Fibroblast of lung (primary cell): ENCODE measurements around the gene CCDC85A.

Experiments
- CTCF ChIP-seq, 2 donors: IDR thresholded peaks in 1 of 2; conservative IDR thresholded peaks in 1 of 2; 1 replicate in 1 of 2; 2 replicates in 1 of 2; pipeline ENCODE4 v1.5.1; 2011 to 2012; ENCODE audit warnings: low read length in 2 of 2, control low read depth in 1 of 2, inconsistent platforms in 1 of 2, low read depth in 1 of 2, mild to moderate bottlenecking in 1 of 2
- EZH2 ChIP-seq: IDR thresholded peaks from 2 replicates; pipeline ENCODE4 v1.5.1; 2012; ENCODE audit warnings: low read length, control low read depth, mild to moderate bottlenecking; ENCODE audit errors: missing control alignments

DNA sequence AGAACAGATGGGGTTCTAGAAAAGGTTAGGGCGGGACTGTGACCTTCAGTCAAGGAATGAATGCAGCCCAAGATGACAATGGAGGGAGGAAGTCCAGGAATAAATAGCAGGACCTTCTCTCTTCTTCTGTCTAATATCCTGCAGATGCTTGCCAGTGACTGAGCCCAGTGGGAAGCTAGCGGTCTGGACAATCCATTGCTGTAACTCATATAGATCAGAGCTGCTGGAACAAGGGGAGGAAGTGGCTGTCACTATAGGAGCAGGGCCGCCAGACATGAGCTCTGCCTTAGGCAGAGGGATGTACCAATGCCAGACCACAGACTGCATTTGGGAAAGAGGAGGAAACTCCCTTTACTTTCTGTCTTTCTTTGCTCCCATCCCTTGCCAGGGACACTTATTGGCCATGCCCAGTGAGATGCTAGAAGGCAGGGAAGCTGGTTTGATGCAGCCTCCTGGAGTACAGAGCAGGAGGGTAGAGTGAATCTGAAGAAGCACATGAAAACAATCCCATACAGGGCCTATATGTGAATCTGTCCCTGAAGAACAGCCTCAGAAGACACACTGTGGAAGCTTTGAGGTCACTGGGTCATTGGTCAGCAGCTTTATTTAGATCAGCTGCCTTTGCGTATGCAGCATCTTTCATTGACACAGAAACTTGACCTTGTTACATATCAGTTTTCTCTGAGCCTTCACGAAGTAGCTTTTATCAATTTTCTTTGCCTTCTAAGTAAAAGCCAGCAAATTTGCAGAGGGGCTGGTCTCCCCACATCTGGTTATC lies 65.4 kb downstream of the CCDC85A start:
- TF ChIP-seq CTCF (conservative IDR thresholded peaks at IDR 0.05 in 1 of 2, IDR thresholded peaks at IDR 0.05 in 1 of 2; ENCODE audit: low read depth in 1 of 2, low read length in 2 of 2), result no peak
- no peak for TF ChIP-seq EZH2
